Hepatocyte (in vitro differentiated cells): ENCODE data around the gene ACOT4.

Source experiments
- CTCF ChIP-seq: fragments of 200-600 bp; sonication (generic); IDR thresholded peaks from 2 replicates; pipeline ENCODE4 v1.5.1; 2016; ENCODE audit warnings: antibody characterized with exemption, mild to moderate bottlenecking; ENCODE audit not compliant: poor library complexity
- EZH2phosphoT487 ChIP-seq: fragments of 200-600 bp; sonication (generic); IDR thresholded peaks from one replicate; pipeline ENCODE4 v1.6.1; 2018; ENCODE audit warnings: antibody characterized with exemption, mild to moderate bottlenecking, low read depth, moderate library complexity; ENCODE audit not compliant: unreplicated experiment, severe bottlenecking

DNA sequence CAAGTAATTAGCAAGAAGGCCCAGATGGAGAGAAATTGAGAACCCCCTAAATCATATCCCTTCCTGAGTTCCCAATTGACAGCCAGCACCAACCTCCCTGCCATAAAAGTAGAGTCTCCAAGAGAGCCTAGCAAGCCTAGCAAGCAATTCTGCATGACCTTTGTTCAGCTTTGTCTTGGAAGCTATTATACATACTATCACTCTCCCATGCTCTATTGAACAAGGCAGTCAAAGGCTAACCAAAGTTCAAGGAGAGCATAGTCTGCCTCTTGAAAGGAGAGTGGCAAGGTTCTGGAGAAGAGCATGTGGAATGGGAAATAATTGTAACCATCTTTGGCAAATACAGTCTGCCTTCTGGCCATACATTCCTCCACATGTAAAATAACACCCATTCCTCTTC lies 7.8 kb downstream of the ACOT4 start:
- TF ChIP-seq CTCF, result no peak
- no peak for TF ChIP-seq EZH2phosphoT487
